GM20000 (cell line): ENCODE data around the gene MKNK1.

Experiments
- DNase-seq: peaks from one replicate; pipeline ENCODE4 v3.0.0; 2012; ENCODE audit warnings: low spot score
- CTCF ChIP-seq: IDR thresholded peaks from 2 replicates; pipeline ENCODE4 v1.5.1; 2012; ENCODE audit warnings: mild to moderate bottlenecking, control low read depth; ENCODE audit errors: extremely low read depth, missing control alignments

Gene MKNK1

GRCh38 chr1:46517010-46517600 is 87.0 kb downstream of the MKNK1 start:
- DNase-seq: no peak
- no peak for TF ChIP-seq CTCF

GRCh38 chr1:46516200-46516950 is 87.7 kb downstream of the MKNK1 start:
- TF ChIP-seq CTCF: no peak
- DNase-seq: no peak

- TF ChIP-seq CTCF: no peak
- no peak for DNase-seq
These were observed 88.5 kb downstream of the MKNK1 start for GRCh38 chr1:46515576-46515975.

- TF ChIP-seq CTCF: no peak
- DNase-seq: no peak
These were observed 90.5 kb downstream of the MKNK1 start for GRCh38 chr1:46513536-46513935.

- no peak for DNase-seq
- no peak for TF ChIP-seq CTCF
These were observed 91.3 kb downstream of the MKNK1 start for GRCh38 chr1:46512792-46513190.

- DNase-seq: no peak
- TF ChIP-seq CTCF: no peak
These were observed 91.8 kb downstream of the MKNK1 start for GRCh38 chr1:46512135-46512791.

GRCh38 chr1:46510998-46511365 is 93.1 kb downstream of the MKNK1 start:
- TF ChIP-seq CTCF: no peak
- DNase-seq: no peak
